Measurements from ENCODE around the gene SEMA4A. TPM values are rescaled to one million over a fixed set of nuclear protein-coding genes. Genes with fewer than 3 reads are reported as not detected.

Gene SEMA4A
- total RNA-seq, 4 donors from 2014 or later: 1.8 to 4.6 (median 3.5) TPM

DNA sequence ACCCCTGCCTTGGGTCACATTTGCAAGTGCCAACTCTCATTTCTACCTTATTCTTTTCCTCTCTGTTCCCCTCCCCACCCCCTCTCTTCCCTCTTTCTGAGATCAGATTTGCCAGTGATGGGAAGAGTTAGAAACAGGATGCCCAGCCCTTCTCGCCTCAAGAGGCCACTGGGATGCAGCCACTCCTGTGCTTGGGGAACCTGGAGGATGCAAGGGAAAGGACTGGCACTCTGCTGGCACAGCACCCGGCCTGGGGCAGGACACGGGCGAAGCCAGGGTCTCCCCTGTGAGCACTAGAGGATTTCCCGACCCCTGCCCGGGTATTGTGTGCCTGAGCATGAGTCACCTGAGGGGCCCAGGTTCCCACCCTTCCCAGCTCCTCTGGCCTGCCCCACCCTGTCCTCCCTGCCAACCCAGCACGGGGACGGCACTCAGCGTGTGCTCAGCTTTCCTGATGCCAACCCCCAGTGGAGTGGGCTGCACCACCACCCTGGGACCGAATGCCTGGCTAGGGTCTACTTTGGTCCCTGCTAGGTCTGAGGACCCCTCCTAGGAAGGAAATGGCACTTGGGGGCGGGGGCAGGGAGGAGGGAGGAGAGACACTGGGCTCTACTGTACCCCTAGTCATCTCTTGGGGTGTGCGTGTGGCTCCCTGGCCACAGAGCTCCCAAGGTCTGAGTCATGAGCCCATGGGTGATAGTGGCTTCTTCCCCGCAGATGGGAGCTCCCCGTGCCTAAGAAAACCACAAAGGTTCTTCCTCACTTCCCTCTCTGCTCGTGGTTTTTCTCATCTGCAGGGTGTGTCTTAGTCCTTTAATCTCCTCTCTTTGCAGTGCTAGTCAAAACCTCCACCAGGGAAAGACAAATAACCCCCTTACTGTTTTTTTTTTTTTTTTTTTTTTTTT is 26.5 kb upstream of the SEMA4A start:
- Histone ChIP-seq H3K9me3 (no peaks in the 10 kb centered on the region), H3K27ac (peak overlapping the region; percentile 94 to 98 (median 96)), H3K27me3 (no peaks in the 10 kb centered on the region), H3K36me3 (peaks cover 0 to 15% (median 0%) of the 10 kb centered on the region in 3 donors), H3K4me1 (peaks cover 24 to 99% (median 86%) of the 10 kb centered on the region in 4 donors), H3K4me3 (peak overlapping the region in 2 of 4 donors; percentile 16 to 23)
- TF ChIP-seq EP300 (IDR thresholded peaks at IDR 0.05): peak in 1 of 2 donors; percentile 14
- TF ChIP-seq, protein P1, sequence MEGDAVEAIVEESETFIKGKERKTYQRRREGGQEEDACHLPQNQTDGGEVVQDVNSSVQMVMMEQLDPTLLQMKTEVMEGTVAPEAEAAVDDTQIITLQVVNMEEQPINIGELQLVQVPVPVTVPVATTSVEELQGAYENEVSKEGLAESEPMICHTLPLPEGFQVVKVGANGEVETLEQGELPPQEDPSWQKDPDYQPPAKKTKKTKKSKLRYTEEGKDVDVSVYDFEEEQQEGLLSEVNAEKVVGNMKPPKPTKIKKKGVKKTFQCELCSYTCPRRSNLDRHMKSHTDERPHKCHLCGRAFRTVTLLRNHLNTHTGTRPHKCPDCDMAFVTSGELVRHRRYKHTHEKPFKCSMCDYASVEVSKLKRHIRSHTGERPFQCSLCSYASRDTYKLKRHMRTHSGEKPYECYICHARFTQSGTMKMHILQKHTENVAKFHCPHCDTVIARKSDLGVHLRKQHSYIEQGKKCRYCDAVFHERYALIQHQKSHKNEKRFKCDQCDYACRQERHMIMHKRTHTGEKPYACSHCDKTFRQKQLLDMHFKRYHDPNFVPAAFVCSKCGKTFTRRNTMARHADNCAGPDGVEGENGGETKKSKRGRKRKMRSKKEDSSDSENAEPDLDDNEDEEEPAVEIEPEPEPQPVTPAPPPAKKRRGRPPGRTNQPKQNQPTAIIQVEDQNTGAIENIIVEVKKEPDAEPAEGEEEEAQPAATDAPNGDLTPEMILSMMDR (IDR thresholded peaks at IDR 0.05): no peak
- TF ChIP-seq POLR2A (IDR thresholded peaks at IDR 0.05): no peak
- no peak for DNase-seq (ENCODE audit: low spot score in 2 of 2)
- WGBS, 2 donors: 13 to 19% methylated on average over 8 to 12 of the region's 15 CpGs

DNA sequence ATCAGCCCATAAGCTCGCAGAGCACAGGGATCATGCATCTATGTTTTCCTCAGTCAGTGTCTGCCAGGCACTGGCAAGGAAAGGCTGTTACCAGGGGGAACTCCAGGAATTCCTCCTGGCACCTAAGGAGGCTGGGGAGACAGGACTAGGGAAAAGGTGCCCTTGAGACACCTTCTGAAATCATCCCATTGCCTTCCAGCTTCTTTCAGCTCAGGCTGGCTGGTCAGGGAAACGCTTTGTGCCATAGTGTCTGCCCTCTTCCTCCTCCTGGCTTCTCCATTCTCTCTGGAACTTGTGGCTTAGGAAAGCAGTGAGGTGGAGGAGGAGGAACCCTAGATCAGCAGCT is 25.1 kb upstream of the SEMA4A start:
- peaks cover 0 to 29% (median 3%) of the 10 kb centered on the region in 3 donors for H3K36me3 ChIP-seq
- DNase-seq (ENCODE audit: low spot score in 2 of 2): no peak
- H3K4me3 ChIP-seq: peak overlapping the region in 2 of 4 donors; percentile 4 to 19
- 19 to 26% methylated on average over 2 of the region's 2 CpGs for WGBS, 2 donors
- H3K4me1 ChIP-seq: peaks cover 22 to 86% (median 75%) of the 10 kb centered on the region in 4 donors
- TF ChIP-seq, protein P1 (IDR thresholded peaks at IDR 0.05): no peak
- TF ChIP-seq POLR2A (IDR thresholded peaks at IDR 0.05) (no peak), EP300 (IDR thresholded peaks at IDR 0.05) (no peak)
- H3K27ac ChIP-seq: peak overlapping the region; percentile 92 to 98 (median 96)
- H3K9me3 ChIP-seq: no peaks in the 10 kb centered on the region
- no peaks in the 10 kb centered on the region for H3K27me3 ChIP-seq

DNA sequence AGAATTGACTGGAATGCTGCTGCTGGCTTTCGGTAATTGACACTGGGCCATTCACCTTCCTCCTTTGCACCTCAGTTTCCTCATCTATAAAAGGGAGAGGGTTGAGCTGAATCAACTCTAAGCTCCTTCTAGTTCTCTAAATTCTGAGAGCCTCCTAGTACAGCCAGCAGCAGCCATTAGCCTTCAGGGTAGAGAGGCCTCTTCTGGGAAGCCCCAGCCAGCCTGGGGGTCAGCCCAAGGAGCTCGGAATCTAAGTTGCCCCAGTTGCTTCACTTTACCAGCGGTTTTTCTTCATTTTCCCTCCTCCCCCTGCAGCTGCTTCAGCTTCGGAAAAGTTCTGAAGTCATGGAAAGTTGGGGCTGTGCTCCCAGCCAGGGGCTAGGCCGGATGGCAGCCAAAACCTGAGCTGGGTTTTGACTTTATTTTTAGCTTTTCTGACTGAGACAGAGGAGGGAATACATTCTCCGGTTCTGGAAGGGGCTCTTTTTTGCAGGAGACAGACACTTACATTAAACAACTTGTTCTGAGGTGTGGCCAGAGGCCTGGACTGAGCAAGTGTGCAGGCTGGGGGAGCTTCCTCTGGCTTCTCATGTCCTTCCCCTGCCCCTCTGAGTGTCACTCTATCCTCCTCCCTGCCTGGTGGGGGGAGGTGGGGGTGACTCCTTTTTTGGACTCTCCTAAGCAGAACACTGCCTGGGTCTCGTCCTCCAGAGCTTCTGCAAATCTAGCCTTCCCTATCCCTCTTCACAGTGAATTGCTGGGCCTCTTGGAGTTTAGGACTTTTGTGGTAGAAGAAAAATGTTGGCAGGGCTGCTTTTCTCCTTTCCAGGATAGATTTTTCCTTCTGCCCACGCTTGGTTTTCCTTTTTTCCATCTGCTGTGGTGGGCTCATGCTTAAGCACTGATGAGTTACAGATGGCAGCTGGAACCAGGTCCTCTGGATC is 24.5 kb upstream of the SEMA4A start:
- peak in 1 of 2 donors; percentile 30 for TF ChIP-seq POLR2A (IDR thresholded peaks at IDR 0.05)
- TF ChIP-seq EP300 (IDR thresholded peaks at IDR 0.05): peak; percentile 46 to 72
- TF ChIP-seq, protein P1 (IDR thresholded peaks at IDR 0.05): no peak
- Histone ChIP-seq H3K9me3 (no peaks in the 10 kb centered on the region), H3K4me3 (peak overlapping the region in 2 of 4 donors; percentile 8 to 19), H3K27me3 (no peaks in the 10 kb centered on the region), H3K4me1 (peaks cover 21 to 82% (median 70%) of the 10 kb centered on the region in 4 donors), H3K27ac (peak overlapping the region; percentile 92 to 98 (median 96)), H3K36me3 (peaks cover 0 to 35% (median 9%) of the 10 kb centered on the region in 3 donors)
- peak in 1 of 2 donors; percentile 30 for DNase-seq (ENCODE audit: low spot score in 2 of 2)
- WGBS, 2 donors: 8 to 16% methylated on average over 8 of the region's 8 CpGs

DNA sequence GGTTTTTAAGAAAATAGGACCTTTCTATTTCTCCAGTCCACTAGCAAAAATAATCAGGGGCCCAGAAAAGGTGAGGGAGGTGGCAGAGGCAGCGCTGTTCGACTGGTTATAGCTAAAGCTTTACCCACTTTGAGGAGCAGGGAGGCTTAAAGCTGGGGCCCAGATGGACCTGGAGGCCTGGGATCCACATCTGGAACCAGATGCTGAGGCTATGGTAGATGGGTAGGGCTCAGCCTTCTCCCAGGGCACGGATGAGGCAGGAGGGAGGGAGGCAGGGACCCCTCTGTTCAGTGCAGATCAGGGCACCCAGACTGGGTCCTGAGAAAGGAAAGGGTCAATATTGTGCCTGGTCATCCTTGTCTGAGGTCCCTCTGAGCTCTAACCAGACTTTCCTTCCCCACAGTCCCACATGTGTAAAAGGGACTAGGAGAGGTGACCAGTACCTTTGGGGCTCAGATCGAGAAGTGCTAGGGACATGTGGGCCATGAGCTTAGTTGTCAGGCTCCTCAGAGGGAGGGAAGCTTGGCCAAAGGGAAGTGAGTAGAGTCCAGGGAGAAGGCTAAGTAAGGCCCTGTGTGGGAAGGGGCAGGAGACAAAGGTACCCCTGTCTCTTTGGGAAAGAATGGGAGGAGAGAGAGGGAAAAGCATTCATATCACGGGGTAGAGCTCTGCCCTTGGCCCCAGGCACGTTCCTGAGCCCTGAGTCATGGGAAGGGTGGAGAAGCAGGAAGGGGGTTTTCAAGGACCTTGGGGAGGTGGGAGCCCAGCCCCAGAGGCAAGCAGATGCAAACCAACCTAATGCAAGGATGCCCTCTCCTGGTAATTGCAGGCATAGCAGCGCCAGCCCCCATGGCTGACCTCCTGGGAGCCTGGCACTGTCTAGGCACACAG is 23.5 kb upstream of the SEMA4A start:
- WGBS, 2 donors: 12 to 19% methylated on average over 6 to 7 of the region's 7 CpGs
- TF ChIP-seq EP300 (IDR thresholded peaks at IDR 0.05) (peak; percentile 19 to 92), POLR2A (IDR thresholded peaks at IDR 0.05) (peak in 1 of 2 donors; percentile 34)
- TF ChIP-seq, protein P1 (IDR thresholded peaks at IDR 0.05): peak; percentile 95 to 99 (median 98)
- H3K27me3 ChIP-seq: no peaks in the 10 kb centered on the region
- H3K4me1 ChIP-seq: peaks cover 21 to 77% (median 60%) of the 10 kb centered on the region in 4 donors
- H3K27ac ChIP-seq: peak overlapping the region; percentile 92 to 98 (median 96)
- no peaks in the 10 kb centered on the region for H3K9me3 ChIP-seq
- peaks cover 2 to 46% (median 20%) of the 10 kb centered on the region in 3 donors for H3K36me3 ChIP-seq
- DNase-seq (ENCODE audit: low spot score in 2 of 2): peak; percentile 77 to 91
- H3K4me3 ChIP-seq: peak overlapping the region in 2 of 4 donors; percentile 8 to 14
